Measurements from ENCODE around the gene STIMATE. TPM values are rescaled to one million over a fixed set of nuclear protein-coding genes. Genes with fewer than 3 reads are reported as not detected.

Gene STIMATE
- total RNA-seq, 1 donor from 2014 or later = 20.3 TPM

DNA sequence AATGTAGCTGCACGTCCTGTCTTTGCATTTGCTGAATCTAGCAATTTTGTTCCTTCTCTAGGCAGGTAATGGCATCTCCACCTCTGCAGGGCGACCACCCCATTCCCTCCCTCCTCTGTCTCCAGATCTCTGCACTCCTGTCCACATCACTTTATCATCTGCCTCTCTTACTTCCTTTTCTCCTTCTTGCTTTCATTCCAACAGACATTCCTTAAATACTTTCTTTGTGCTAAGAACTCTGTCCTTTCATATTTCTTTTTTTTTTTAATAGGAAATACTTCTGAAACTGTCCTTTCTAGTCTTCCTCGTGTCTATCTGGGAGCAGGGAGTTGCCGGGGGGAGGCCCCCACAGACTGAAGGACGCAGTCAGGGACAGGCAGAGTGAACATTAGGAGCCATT is 95.5 kb downstream of the STIMATE start:
- TF ChIP-seq, protein P1, sequence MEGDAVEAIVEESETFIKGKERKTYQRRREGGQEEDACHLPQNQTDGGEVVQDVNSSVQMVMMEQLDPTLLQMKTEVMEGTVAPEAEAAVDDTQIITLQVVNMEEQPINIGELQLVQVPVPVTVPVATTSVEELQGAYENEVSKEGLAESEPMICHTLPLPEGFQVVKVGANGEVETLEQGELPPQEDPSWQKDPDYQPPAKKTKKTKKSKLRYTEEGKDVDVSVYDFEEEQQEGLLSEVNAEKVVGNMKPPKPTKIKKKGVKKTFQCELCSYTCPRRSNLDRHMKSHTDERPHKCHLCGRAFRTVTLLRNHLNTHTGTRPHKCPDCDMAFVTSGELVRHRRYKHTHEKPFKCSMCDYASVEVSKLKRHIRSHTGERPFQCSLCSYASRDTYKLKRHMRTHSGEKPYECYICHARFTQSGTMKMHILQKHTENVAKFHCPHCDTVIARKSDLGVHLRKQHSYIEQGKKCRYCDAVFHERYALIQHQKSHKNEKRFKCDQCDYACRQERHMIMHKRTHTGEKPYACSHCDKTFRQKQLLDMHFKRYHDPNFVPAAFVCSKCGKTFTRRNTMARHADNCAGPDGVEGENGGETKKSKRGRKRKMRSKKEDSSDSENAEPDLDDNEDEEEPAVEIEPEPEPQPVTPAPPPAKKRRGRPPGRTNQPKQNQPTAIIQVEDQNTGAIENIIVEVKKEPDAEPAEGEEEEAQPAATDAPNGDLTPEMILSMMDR (conservative IDR thresholded peaks at IDR 0.05) = no peak
- H3K9me3 Mint-ChIP-seq = no peaks in the 10 kb centered on the region
- H3K4me1 Mint-ChIP-seq = no peaks in the 10 kb centered on the region
- no peak for DNase-seq (ENCODE audit: low read depth, low spot score)
- no peaks in the 10 kb centered on the region for H3K27me3 Mint-ChIP-seq (ENCODE audit: low read depth)
- H3K27ac Mint-ChIP-seq (ENCODE audit: unreplicated experiment) = no peak overlapping the region
- no peak overlapping the region for H3K4me3 Mint-ChIP-seq
- H3K36me3 Mint-ChIP-seq (ENCODE audit: low read depth) = no peaks in the 10 kb centered on the region

- no peak for DNase-seq (ENCODE audit: low read depth, low spot score)
- Mint-ChIP-seq H3K9me3 (no peaks in the 10 kb centered on the region), H3K4me3 (no peak overlapping the region), H3K4me1 (no peaks in the 10 kb centered on the region), H3K27me3 (ENCODE audit: low read depth) (no peaks in the 10 kb centered on the region), H3K27ac (ENCODE audit: unreplicated experiment) (peak overlapping the region; percentile 35), H3K36me3 (ENCODE audit: low read depth) (no peaks in the 10 kb centered on the region)
- TF ChIP-seq, protein P1 (conservative IDR thresholded peaks at IDR 0.05) = no peak
Observed at GRCh38 chr3:52800079-52800478, 97.3 kb downstream of the STIMATE start.

DNA sequence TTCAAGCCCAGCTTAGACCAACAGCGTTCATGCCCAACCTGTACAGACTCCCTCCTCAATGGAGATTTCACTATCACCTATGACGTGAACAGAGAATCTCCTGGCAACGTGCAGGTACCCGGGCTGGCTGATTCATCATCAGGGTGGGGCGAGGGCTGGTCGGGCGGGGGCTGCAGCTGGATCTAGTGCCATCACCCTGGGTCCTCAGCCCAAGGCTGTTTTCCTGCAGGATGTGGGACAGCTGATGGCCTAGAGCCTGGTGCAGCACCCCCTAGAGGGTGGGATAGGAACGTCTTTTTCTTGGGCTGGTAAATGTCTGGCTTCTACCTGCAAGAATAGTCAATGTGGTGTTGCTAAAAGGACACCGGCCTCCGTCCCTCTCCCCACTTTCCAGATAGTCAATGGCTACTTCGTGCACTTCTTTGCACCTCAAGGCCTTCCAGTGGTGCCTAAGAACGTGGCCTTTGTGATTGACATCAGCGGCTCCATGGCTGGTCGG is 98.3 kb downstream of the STIMATE start:
- Mint-ChIP-seq H3K27me3 (ENCODE audit: low read depth) (no peaks in the 10 kb centered on the region), H3K4me3 (no peak overlapping the region)
- DNase-seq (ENCODE audit: low read depth, low spot score) = peak; percentile 18

GRCh38 chr3:52798376-52798977 is 98.9 kb downstream of the STIMATE start:
- Mint-ChIP-seq H3K36me3 (ENCODE audit: low read depth) (no peaks in the 10 kb centered on the region), H3K27me3 (ENCODE audit: low read depth) (no peaks in the 10 kb centered on the region), H3K4me3 (no peak overlapping the region), H3K4me1 (peaks cover 13% of the 10 kb centered on the region), H3K27ac (ENCODE audit: unreplicated experiment) (no peak overlapping the region), H3K9me3 (no peaks in the 10 kb centered on the region)
- TF ChIP-seq, protein P1 (conservative IDR thresholded peaks at IDR 0.05) = no peak
- DNase-seq (ENCODE audit: low read depth, low spot score) = no peak

More for the DNA sequence above, 98.3 kb downstream of the STIMATE start:
- peaks cover 10% of the 10 kb centered on the region for H3K4me1 Mint-ChIP-seq
- no peak overlapping the region for H3K27ac Mint-ChIP-seq (ENCODE audit: unreplicated experiment)
- H3K36me3 Mint-ChIP-seq (ENCODE audit: low read depth) = no peaks in the 10 kb centered on the region
- H3K9me3 Mint-ChIP-seq = no peaks in the 10 kb centered on the region
- TF ChIP-seq, protein P1 (conservative IDR thresholded peaks at IDR 0.05) = peak; percentile 61

DNA sequence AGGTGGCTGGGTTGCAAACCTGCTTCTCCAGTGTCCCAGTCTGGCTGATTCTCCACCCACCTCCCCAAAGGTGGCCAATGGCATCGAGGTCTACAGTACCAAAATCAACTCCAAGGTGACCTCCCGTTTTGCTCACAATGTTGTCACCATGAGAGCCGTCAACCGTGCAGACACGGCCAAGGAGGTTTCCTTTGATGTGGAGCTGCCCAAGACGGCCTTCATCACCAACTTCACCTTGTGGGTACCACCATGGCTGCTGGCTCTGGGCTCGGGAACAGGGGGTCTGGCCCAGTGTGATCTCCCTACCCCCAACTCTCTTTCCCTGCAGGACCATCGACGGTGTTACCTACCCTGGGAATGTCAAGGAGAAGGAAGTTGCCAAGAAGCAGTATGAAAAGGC is 100.9 kb downstream of the STIMATE start:
- DNase-seq (ENCODE audit: low read depth, low spot score) = no peak
- H3K4me1 Mint-ChIP-seq = peaks cover 13% of the 10 kb centered on the region
- no peaks in the 10 kb centered on the region for H3K36me3 Mint-ChIP-seq (ENCODE audit: low read depth)
- no peak overlapping the region for H3K27ac Mint-ChIP-seq (ENCODE audit: unreplicated experiment)
- no peak overlapping the region for H3K4me3 Mint-ChIP-seq
- no peaks in the 10 kb centered on the region for H3K9me3 Mint-ChIP-seq
- no peaks in the 10 kb centered on the region for H3K27me3 Mint-ChIP-seq (ENCODE audit: low read depth)
- TF ChIP-seq, protein P1 (conservative IDR thresholded peaks at IDR 0.05) = no peak
